Cardiac fibroblast (primary cell): Measurements from ENCODE around the gene AGBL3.

Experiments
- DNase-seq, 2 donors: peaks; one replicate each; pipeline versions ENCODE4 v3.0.0 to v3.0.0-alpha.2; 2010; ENCODE audit warnings: low read depth in 2 of 2
- H3K4me3 ChIP-seq, 2 donors: replicated peaks in 1 of 2; 1 replicate in 1 of 2; 2 replicates in 1 of 2; pipeline ENCODE4 v1.5.1; 2011; ENCODE audit warnings: low read depth in 2 of 2, low read length in 2 of 2, mild to moderate bottlenecking in 2 of 2, moderate library complexity in 1 of 2
- CTCF ChIP-seq: IDR thresholded peaks from one replicate; pipeline ENCODE4 v1.5.1; 2011; ENCODE audit warnings: low read depth, mild to moderate bottlenecking, low read length, inconsistent platforms

The AGBL3 gene

DNA sequence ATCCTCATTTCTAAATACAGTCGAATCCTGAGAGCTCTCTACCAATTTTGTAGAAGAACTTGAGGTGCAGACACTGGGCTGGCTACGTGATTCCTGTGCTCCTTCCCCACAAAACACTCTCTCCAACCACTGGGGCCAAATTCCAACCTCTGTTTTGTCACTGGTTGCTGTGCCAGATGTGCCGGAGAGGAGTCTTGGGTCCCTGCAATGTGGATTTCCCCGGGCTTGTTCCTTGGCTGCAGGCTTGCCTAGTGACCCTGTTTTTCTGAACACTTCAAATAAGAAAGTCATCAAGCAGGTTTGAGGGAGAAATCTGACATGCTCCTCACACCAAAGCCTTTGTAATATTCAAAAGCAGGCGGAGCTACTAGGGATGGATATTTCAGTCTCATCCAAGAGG is 44.4 kb upstream of the AGBL3 start:
- no peak for DNase-seq
- no peak for TF ChIP-seq CTCF
- H3K4me3 ChIP-seq, result no peak overlapping the region

DNA sequence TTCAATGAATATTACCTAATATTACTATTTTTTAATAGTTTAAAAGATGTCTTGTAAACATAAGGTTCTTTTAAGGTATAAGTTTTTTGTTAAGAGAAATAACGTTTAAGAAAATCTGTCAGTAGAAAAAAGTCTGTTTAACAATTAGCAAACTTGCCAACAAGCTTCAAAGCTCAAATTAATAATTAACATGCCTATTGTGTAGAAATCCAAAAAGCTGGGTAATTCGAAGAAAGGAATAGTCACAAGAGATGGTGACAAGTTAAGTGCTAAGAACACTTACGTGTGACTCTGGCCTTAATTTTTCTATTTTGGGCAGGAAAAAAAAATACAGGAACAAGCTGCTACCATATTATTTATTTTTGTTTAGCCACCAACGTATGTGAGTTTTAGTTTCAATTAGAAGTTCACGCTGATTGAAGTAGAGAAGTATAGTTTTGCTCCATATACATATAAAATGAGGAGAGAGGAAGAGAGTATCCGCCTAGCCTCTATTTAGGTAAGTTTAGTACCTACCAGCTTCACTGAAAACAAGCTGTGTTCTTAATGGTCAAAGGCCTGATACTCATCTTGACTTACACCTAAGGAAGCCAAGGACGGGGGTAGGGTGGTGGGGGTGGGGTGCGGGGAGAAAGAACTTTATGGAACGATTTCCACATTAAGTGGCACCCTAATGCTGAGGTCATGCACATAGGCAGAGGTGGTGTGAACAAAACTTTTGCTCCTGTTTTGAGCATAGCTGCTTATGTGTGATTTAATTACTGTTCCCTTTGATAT is 43.4 kb upstream of the AGBL3 start:
- no peak overlapping the region for H3K4me3 ChIP-seq
- TF ChIP-seq CTCF, result no peak
- no peak for DNase-seq

DNA sequence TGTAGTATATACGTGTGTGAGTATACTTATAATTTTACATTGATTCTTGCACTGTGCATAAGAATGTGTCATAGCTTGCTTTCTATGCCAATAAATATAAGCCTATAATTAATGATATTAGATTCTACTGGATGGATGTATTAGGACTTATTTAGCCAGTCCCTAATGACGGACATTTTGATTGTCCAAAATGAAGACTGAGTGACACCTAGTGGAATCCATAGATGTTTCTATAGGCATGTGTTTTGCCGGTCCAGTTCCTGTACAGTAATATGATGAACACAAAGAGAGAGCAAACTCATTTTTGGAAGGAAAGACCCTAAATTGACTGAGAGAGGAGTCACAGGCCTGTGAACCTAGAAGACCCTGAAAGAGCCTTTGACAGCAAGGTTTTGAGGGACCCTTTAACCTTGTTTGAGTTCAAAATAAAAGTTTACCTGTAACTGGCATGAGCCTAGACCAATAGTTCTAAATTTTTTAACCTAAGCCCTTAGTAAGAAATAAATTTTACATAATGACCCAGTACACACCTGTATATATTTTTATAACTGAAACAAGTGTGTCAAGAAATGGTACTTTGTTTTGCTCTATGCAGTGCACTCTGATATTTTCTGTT is 42.4 kb upstream of the AGBL3 start:
- DNase-seq, result peak; percentile 53 to 55

DNA sequence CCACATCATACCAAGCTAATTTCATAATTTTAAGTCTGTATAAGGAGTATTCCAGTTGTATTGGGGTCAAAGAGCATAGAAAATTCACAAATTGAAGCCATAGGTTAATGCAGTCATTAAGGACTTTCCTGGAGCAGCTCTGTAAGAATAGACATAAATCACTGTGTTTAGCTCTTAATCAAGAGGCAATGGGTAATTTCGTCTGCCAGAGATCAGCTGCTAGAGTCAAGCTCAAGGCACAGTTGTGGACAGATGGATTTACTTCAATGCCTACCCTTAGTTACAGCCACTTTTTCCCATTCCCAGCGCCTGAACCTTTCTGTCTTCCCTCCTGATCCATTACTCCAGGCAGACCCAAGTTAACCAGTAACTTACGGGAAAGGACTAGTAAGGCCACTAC is 40.6 kb upstream of the AGBL3 start:
- DNase-seq, result no peak
- H3K4me3 ChIP-seq, result no peak overlapping the region
- no peak for TF ChIP-seq CTCF

More for the DNA sequence above, 42.4 kb upstream of the AGBL3 start:
- TF ChIP-seq CTCF, result peak; percentile 18
- H3K4me3 ChIP-seq, result no peak overlapping the region

- no peak overlapping the region for H3K4me3 ChIP-seq
- peak; percentile 38 to 49 for DNase-seq
- no peak for TF ChIP-seq CTCF
Measured at GRCh38 chr7:134946260-134946659, 40.0 kb upstream of the AGBL3 start.

GRCh38 chr7:134947329-134947728 is 39.0 kb upstream of the AGBL3 start:
- no peak for DNase-seq
- no peak overlapping the region for H3K4me3 ChIP-seq
- no peak for TF ChIP-seq CTCF
